ENCODE results near the gene CALML3. TPM values are rescaled to one million over a fixed set of nuclear protein-coding genes. Genes with fewer than 3 reads are reported as not detected.

Gene CALML3
- total RNA-seq, 4 donors from 2014 or later: 196 to 799 (median 315) TPM

DNA sequence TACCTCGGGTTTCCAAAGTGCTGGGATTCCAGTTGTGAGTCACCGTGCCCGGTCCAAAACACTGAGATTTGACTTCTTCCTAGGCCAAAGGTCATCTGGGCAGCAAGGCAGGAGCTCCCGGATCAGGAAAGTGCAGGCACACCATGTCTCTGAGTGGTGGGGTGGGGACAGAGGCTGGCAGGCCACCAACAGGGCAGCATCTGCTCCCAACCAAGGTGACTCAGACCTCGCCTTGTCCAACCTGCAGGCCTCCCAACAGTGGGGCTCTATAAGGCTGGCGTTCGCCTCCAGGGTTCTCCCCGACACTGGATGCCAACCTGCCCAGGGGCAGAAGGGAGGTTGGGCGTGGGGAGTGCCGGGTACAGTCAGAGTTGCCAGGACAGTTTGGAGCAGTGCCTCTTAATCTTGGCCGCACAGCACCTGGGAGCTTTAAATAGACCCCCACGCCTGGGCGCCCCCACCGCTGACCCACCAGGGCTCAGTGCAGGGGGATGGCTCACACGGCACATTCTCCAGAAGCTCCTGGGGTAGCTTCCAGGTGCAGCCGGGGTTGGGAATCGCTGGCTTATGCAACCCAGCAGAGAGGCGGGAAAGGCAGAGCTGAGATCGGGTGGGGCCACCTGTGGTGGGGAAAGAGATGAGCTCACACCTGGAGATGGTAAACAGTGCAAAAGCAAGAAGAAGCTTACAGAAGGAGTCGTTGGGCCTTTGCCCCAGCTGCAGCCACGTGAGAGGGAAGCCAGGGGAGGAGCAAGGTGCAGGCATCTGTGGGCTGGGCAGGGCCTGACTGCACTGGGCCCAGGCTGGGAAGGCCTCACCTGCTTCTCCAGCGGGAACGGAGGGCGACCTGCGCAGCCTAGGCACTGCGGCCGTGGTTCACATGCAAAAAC, 36.2 kb upstream of the CALML3 start:
- TF ChIP-seq POLR2A (IDR thresholded peaks at IDR 0.05): peak in 1 of 4 donors; percentile 29
- TF ChIP-seq, protein P1, sequence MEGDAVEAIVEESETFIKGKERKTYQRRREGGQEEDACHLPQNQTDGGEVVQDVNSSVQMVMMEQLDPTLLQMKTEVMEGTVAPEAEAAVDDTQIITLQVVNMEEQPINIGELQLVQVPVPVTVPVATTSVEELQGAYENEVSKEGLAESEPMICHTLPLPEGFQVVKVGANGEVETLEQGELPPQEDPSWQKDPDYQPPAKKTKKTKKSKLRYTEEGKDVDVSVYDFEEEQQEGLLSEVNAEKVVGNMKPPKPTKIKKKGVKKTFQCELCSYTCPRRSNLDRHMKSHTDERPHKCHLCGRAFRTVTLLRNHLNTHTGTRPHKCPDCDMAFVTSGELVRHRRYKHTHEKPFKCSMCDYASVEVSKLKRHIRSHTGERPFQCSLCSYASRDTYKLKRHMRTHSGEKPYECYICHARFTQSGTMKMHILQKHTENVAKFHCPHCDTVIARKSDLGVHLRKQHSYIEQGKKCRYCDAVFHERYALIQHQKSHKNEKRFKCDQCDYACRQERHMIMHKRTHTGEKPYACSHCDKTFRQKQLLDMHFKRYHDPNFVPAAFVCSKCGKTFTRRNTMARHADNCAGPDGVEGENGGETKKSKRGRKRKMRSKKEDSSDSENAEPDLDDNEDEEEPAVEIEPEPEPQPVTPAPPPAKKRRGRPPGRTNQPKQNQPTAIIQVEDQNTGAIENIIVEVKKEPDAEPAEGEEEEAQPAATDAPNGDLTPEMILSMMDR (IDR thresholded peaks at IDR 0.05): peak in 1 of 6 experiments; percentile 17
- H3K9me3 ChIP-seq: peaks cover 0 to 12% (median under 1%) of the 10 kb centered on the region in 3 donors
- H3K27me3 ChIP-seq: no peaks in the 10 kb centered on the region
- intact Hi-C loops (cut with DNase I): no loop called here
- 30 to 72% methylated on average over 13 to 14 of the region's 27 CpGs for WGBS, 2 donors
- DNase-seq: no peak
- peaks cover 0 to 32% (median 7%) of the 10 kb centered on the region in 3 donors for H3K4me1 ChIP-seq
- no peaks in the 10 kb centered on the region for H3K36me3 ChIP-seq
- peak overlapping the region; percentile 79 to 87 (median 87) for H3K27ac ChIP-seq
- peak overlapping the region in 1 of 4 donors; percentile 35 for H3K4me3 ChIP-seq

DNA sequence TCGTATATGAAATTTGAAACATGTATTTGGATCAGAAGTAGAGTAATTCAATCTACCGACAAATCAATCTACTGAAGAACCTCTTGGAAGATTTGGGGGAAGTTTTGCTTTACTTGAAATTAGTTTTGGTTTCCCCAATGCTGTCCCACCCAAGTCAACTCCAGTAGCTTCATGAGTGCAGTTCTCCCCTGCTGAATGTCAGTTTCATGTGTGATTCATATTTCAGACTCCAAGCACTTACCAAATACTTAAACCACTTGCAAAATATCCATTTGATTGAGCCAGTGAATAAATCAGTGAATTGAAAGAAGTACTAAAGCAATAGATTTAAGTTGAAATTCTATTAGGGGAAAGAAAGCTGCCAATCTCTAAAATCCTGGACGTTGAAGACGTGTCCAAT, 34.7 kb upstream of the CALML3 start:
- Histone ChIP-seq H3K27me3 (no peaks in the 10 kb centered on the region), H3K4me1 (peaks cover 0 to 29% (median 7%) of the 10 kb centered on the region in 3 donors), H3K36me3 (no peaks in the 10 kb centered on the region), H3K27ac (peak overlapping the region in 2 of 4 donors; percentile 87), H3K9me3 (peaks cover 0 to 9% (median 0%) of the 10 kb centered on the region in 3 donors), H3K4me3 (no peak overlapping the region)
- no peak for TF ChIP-seq POLR2A (IDR thresholded peaks at IDR 0.05)
- TF ChIP-seq, protein P1 (IDR thresholded peaks at IDR 0.05): no peak
- WGBS, 2 donors: 84 to 94% methylated on average over 4 of the region's 4 CpGs
- intact Hi-C loops (cut with DNase I): no loop called here
- DNase-seq: no peak

DNA sequence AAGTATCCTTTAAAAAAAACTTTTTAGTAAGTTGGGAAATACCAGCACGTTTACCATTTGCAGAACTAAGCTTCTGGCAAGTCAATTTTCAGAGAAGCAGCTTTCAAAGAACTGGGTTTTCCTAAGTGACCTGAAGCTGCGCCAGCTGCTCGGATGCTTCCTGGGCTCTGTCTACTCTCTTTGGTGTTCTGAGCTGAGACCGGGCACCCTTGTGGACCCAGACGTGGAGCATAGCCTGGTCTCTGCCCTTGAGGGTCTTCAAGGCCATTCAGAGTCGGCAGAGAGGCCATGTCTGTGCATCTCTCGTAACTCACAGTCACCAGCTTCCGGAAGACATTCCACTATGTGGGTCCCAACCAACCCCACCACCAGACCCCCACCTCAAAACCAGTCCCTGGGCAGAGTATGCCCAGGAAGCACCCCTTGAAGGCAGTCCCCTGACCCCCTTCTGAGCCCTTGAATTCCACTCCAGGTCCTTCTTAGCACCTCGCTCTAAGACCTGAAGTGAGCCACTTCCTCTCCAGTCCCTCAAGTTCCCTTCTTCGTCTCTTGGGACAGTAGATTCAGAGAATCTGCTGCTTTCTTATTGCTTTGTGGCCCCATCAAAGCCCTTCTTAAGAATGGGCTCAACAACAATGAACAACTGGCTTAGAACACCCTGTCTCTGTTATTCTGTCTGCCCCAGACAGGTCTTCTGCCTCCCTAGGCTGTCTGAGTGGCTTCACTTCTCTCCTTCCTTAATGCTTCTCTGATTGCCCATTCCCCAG, 33.9 kb upstream of the CALML3 start:
- DNase-seq: no peak
- Histone ChIP-seq H3K27me3 (no peaks in the 10 kb centered on the region), H3K9me3 (peaks cover 0 to 9% (median 0%) of the 10 kb centered on the region in 3 donors), H3K27ac (no peak overlapping the region), H3K4me1 (peaks cover 0 to 29% (median 7%) of the 10 kb centered on the region in 3 donors), H3K36me3 (no peaks in the 10 kb centered on the region), H3K4me3 (no peak overlapping the region)
- 80 to 88% methylated on average over 8 to 10 of the region's 10 CpGs for WGBS, 2 donors
- no peak for TF ChIP-seq POLR2A (IDR thresholded peaks at IDR 0.05)
- TF ChIP-seq, protein P1 (IDR thresholded peaks at IDR 0.05): no peak
- intact Hi-C loops (cut with DNase I): no loop called here

DNA sequence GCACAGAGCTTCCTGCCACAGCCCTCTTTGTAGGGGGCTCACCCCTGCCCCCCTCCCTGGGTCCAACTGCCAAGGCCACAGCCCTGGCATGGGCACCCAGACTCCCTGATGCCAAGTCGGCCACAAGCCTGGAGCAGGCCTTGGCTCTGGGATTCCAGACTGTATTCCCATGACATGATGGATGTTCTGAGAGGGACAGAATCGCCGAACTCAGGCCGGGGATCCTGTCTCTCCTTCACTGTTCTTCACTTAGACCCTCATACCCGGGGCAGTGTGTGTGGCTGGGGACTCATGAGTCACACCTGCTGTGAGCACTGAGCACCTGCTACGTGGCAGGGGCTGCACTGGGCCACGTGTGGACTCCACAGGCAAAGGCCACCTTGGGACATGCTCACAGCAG, 33.3 kb upstream of the CALML3 start:
- Histone ChIP-seq H3K9me3 (peaks cover 0 to 9% (median 0%) of the 10 kb centered on the region in 3 donors), H3K36me3 (no peaks in the 10 kb centered on the region), H3K4me1 (peaks cover 0 to 33% (median 7%) of the 10 kb centered on the region in 3 donors), H3K27me3 (no peaks in the 10 kb centered on the region), H3K27ac (no peak overlapping the region), H3K4me3 (no peak overlapping the region)
- WGBS, 2 donors: 75 to 78% methylated on average over 1 to 3 of the region's 7 CpGs
- intact Hi-C loops (cut with DNase I): no loop called here
- DNase-seq: no peak
- TF ChIP-seq POLR2A (IDR thresholded peaks at IDR 0.05): no peak
- TF ChIP-seq, protein P1 (IDR thresholded peaks at IDR 0.05): no peak
